Testis (tissue), 2 donors: ENCODE results near the gene UTP14A.

Experiments used
- POLR2A ChIP-seq: fragments of 450-650 bp; IDR thresholded peaks from one replicate; pipeline ENCODE4 v1.6.1; 2017; ENCODE audit warnings: antibody characterized with exemption, mild to moderate bottlenecking, moderate library complexity
- TF ChIP-seq, protein P1 (sequence below), 3 experiments: fragments of 450-650 bp in 2 of 3; fragments of 200-600 bp in 1 of 3; sonication (generic) in 1 of 3; IDR thresholded peaks; one replicate each; pipeline ENCODE4 v1.5.1; 2016 to 2019; ENCODE audit warnings: antibody characterized with exemption in 3 of 3, mild to moderate bottlenecking in 2 of 3, moderate library complexity in 1 of 3

GRCh38 chrX:129934461-129934860, 28.5 kb downstream of the UTP14A start:
- no peak for TF ChIP-seq POLR2A
- TF ChIP-seq, protein P1, sequence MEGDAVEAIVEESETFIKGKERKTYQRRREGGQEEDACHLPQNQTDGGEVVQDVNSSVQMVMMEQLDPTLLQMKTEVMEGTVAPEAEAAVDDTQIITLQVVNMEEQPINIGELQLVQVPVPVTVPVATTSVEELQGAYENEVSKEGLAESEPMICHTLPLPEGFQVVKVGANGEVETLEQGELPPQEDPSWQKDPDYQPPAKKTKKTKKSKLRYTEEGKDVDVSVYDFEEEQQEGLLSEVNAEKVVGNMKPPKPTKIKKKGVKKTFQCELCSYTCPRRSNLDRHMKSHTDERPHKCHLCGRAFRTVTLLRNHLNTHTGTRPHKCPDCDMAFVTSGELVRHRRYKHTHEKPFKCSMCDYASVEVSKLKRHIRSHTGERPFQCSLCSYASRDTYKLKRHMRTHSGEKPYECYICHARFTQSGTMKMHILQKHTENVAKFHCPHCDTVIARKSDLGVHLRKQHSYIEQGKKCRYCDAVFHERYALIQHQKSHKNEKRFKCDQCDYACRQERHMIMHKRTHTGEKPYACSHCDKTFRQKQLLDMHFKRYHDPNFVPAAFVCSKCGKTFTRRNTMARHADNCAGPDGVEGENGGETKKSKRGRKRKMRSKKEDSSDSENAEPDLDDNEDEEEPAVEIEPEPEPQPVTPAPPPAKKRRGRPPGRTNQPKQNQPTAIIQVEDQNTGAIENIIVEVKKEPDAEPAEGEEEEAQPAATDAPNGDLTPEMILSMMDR (IDR thresholded peaks at IDR 0.05), result no peak
